Measurements from ENCODE around the gene MSH5. TPM values are rescaled to one million over a fixed set of nuclear protein-coding genes. Genes with fewer than 3 reads are reported as not detected.

Gene MSH5
- total and polyA plus RNA-seq, 9 of the 15 experiments (the other 6 are each of a cell fraction or from before 2014, with no cell fraction given), result 12.5 to 104 (median 46.6) TPM

- TF ChIP-seq ZNF407 (IDR thresholded peaks at IDR 0.05; ENCODE audit: low read depth) (no peak), MAX (CRISPR knock-in tag; IDR thresholded peaks at IDR 0.05) (peak; percentile 100), NBN (IDR thresholded peaks at IDR 0.05; ENCODE audit: low read depth) (no peak), PCBP1 (IDR thresholded peaks at IDR 0.05; ENCODE audit: low read depth, low read length, poor library complexity, severe bottlenecking) (peak; percentile 84), TAF15 (IDR thresholded peaks at IDR 0.05; ENCODE audit: low read depth, low read length) (no peak), ZNF253 (CRISPR knock-in tag; conservative IDR thresholded peaks at IDR 0.05) (no peak), PHF8 (IDR thresholded peaks at IDR 0.05; ENCODE audit: borderline replicate concordance, low read length) (peak; percentile 88; the same call in 1 of the 2 replicates), E2F6 (IDR thresholded peaks at IDR 0.05; ENCODE audit: borderline replicate concordance in 1 of 2, extremely low read depth in 1 of 2, insufficient read depth in 1 of 2, insufficient read length in 1 of 2, low read depth in 1 of 2, low read length in 1 of 2, poor library complexity in 1 of 2, severe bottlenecking in 1 of 2) (peak; percentile 98 to 99), THRB (CRISPR knock-in tag; conservative IDR thresholded peaks at IDR 0.05) (peak; percentile 64; the same call in 1 of the 2 replicates), SAFB2 (IDR thresholded peaks at IDR 0.05; ENCODE audit: borderline replicate concordance, low read depth, low read length, severe bottlenecking) (no peak), TCF15 (CRISPR knock-in tag; IDR thresholded peaks at IDR 0.05) (peak; percentile 88; the same call in 1 of the 2 replicates), ZNF77 (CRISPR knock-in tag; IDR thresholded peaks at IDR 0.05) (no peak)
These were observed at the start of gene MSH5 (continued) for GRCh38 chr6:31739639-31740396.
